Measurements from ENCODE around the gene WAC. TPM values are rescaled to one million over a fixed set of nuclear protein-coding genes. Genes with fewer than 3 reads are reported as not detected.
"Not testable (repeated sequence)": the region's sequence is repeated elsewhere in the genome, so short reads cannot be mapped to it uniquely, and the experiment has no call there.

The WAC gene
- total and polyA plus RNA-seq, 12 donors = 23.6 to 143 (median 104) TPM

DNA sequence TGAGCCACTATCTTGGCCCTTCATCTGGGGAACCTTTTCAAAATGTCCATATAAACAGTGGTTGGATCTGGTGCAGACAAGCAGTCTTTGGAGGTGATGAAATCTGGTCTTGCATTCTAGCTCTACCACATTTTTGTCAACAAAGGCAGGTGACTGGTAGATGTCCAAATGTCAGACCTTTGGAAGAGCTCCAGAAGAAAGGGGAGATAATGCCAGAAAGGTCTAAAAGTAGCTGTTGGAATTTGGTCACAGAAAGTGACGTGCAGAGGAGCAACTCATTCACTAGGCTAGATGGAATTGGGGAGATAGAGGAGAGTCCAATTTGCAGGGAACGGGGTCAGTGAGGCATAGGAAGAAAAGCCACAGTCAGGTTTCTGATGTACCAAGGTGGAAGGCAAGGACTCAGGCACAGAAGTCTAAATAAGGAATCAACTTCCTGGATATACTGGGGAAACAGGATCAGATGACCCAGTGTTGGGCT is 36.4 kb upstream of the WAC start:
- H3K9me3 ChIP-seq (replicated peaks in 1 of 3) = no peaks in the 10 kb centered on the region
- H3K36me3 ChIP-seq (replicated peaks in 1 of 2) = no peaks in the 10 kb centered on the region
- DNase-seq = no peak
- H3K4me3 ChIP-seq = no peak overlapping the region
- H3K27me3 ChIP-seq = no peaks in the 10 kb centered on the region
- TF ChIP-seq, protein P1, sequence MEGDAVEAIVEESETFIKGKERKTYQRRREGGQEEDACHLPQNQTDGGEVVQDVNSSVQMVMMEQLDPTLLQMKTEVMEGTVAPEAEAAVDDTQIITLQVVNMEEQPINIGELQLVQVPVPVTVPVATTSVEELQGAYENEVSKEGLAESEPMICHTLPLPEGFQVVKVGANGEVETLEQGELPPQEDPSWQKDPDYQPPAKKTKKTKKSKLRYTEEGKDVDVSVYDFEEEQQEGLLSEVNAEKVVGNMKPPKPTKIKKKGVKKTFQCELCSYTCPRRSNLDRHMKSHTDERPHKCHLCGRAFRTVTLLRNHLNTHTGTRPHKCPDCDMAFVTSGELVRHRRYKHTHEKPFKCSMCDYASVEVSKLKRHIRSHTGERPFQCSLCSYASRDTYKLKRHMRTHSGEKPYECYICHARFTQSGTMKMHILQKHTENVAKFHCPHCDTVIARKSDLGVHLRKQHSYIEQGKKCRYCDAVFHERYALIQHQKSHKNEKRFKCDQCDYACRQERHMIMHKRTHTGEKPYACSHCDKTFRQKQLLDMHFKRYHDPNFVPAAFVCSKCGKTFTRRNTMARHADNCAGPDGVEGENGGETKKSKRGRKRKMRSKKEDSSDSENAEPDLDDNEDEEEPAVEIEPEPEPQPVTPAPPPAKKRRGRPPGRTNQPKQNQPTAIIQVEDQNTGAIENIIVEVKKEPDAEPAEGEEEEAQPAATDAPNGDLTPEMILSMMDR (IDR thresholded peaks at IDR 0.05) = no peak
- no peak for TF ChIP-seq POLR2A (IDR thresholded peaks at IDR 0.05)
- 72 to 82% (median 82%) methylated on average over 2 of the region's 2 CpGs for WGBS, 4 donors
- no peaks in the 10 kb centered on the region for H3K4me1 ChIP-seq (replicated peaks in 1 of 2)
- intact Hi-C loops (cut with DNase I) = no loop called here
- no peak overlapping the region for H3K27ac ChIP-seq

DNA sequence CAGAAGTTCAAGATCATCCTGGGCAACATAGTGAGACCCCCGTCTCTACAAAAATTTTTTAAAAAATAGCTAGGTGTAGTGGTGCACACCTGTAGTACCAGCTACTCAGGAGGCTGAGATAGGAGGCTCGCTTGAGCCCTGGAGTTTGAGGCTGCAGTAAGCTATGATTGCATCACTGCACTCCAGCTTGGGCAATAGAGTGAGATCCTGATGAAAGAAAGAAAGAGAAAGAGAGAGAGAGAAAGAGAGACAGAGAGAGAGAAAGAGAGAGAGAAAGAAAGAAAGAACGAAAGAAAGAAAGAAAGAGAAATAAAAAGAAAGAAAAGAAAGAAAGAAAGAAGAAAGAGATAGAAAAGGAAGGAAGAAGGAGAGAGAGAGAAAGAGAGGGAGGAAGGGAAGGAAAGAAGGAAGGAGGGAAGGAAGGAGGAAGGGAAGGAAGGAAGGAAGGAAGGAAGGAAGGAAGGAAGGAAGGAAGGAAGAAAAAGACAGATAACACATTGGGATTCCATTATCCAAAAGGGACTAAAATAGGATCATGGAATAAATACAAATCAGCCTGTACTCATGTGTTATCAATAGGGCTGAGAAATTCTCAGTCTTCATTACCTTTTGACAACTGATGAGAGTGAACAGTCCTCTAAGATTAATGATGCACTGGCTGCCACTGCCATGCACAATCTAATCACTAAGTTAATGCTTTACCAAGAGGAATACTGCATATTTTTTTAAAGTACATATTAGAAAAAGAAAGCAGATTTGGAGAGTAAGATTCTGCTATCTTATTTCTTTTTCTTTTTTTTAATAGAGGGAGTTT is 35.4 kb upstream of the WAC start:
- Histone ChIP-seq H3K4me1 (replicated peaks in 1 of 2) (no peaks in the 10 kb centered on the region), H3K9me3 (replicated peaks in 1 of 3) (no peaks in the 10 kb centered on the region), H3K36me3 (replicated peaks in 1 of 2) (no peaks in the 10 kb centered on the region), H3K27me3 (no peaks in the 10 kb centered on the region), H3K4me3 (no peak overlapping the region), H3K27ac (no peak overlapping the region)
- TF ChIP-seq, protein P1 (IDR thresholded peaks at IDR 0.05) = no peak
- TF ChIP-seq POLR2A (IDR thresholded peaks at IDR 0.05) = no peak
- intact Hi-C loops (cut with DNase I) = no loop called here
- WGBS, 4 donors = 54 to 78% (median 74%) methylated on average over 2 to 3 of the region's 3 CpGs
- no peak for DNase-seq

DNA sequence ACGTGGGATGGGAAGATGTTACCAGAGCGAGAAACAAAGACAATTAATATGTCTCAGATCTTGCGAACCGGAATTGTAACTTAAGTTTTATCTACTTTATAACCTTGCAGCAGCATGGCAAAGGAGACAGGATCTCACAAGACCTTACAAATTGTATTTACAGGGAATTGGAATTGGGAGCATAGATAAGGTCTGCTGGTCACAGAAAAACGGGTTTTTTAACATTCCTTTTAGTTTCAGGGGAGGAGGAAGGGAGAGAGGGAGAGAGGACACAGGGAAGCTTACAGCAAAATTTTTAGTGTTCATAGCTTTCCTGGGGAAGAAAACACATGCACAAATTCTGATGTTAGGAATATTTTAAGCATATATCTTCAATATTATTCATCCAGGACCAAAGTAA is 32.7 kb upstream of the WAC start:
- DNase-seq; H3K4me1 ChIP-seq (replicated peaks in 1 of 2); H3K27ac ChIP-seq; H3K27me3 ChIP-seq; intact Hi-C loops (cut with DNase I); H3K9me3 ChIP-seq (replicated peaks in 1 of 3); H3K4me3 ChIP-seq; H3K36me3 ChIP-seq (replicated peaks in 1 of 2): not testable (repeated sequence)
- 50 to 72% (median 60%) methylated on average over 4 to 5 of the region's 5 CpGs for WGBS, 4 donors

DNA sequence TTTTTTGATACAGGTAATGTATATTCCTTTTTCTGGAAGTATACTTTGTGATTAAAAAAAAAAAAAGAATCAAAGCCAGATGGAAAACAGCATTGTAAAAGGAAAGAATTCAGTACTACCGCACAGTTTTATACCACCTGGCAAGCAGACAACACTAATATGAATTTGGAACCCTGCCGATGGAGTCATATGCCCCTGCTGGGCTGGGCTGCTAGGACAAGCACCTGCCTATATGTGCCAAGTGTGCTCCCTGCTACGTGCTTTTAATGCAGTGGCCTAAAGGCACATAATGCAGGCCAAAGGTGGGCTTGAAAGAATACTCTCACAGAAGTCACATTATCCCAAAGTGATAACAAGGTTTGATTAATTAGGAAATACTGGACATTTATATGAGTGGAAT is 29.8 kb upstream of the WAC start:
- Histone ChIP-seq H3K36me3 (replicated peaks in 1 of 2) (no peaks in the 10 kb centered on the region), H3K4me1 (replicated peaks in 1 of 2) (no peaks in the 10 kb centered on the region), H3K4me3 (no peak overlapping the region), H3K9me3 (replicated peaks in 1 of 3) (no peaks in the 10 kb centered on the region), H3K27ac (no peak overlapping the region), H3K27me3 (no peaks in the 10 kb centered on the region)
- no peak for DNase-seq
- WGBS, 4 donors = 81 to 86% (median 82%) methylated on average over 3 of the region's 3 CpGs
- TF ChIP-seq, protein P1 (IDR thresholded peaks at IDR 0.05) = no peak
- TF ChIP-seq POLR2A (IDR thresholded peaks at IDR 0.05) = no peak
- intact Hi-C loops (cut with DNase I) = no loop called here
